K562 (cell line): ENCODE results near the gene TGFB2. TPM values are rescaled to one million over a fixed set of nuclear protein-coding genes. Genes with fewer than 3 reads are reported as not detected.

Experiments used
- ATAC-seq: fragments of 200-7000 bp; cut with Tn5 transposase; 3 replicates; pipeline ENCODE4 v1.9.1; 2020; ENCODE audit warnings: moderate library complexity
- BruUV-seq: library from RNA; stranded (reverse); fragments of 400-500 nt; replicated peaks from 2 replicates; lab custom pipeline; 2021; lab: Mats Ljungman, UMichigan
- CTCF ChIA-PET: fragments of 300-600 bp; formaldehyde crosslinking; extraction: SDS; loops from one replicate; lab custom pipeline; 2021; ENCODE audit warnings: low intra/inter-chr PET ratio; lab: Yijun Ruan, JAX
- POLR2A ChIA-PET: fragments of 300-600, 350-650 bp; sonication (Branson Sonifier 250); formaldehyde crosslinking; extraction: SDS; loops from one replicate; lab custom pipeline; 2021; ENCODE audit warnings: antibody characterized with exemption, inconsistent platforms; lab: Yijun Ruan, JAX
- DNase-seq, 4 experiments: peaks; one replicate each; pipeline versions ENCODE4 v3.0.0 to v3.0.0-alpha.2; 2011 to 2018; ENCODE audit warnings: low spot score in 3 of 4, mixed read lengths in 3 of 4; ENCODE audit errors: extremely low read depth in 1 of 4
- FAIRE-seq: peaks from 2 replicates; lab custom pipeline; 2011; peaks lifted over from hg19 to GRCh38; lab: Jason Lieb, UNC
- H2AFZ ChIP-seq: 2 replicates; pipeline ENCODE4 v1.6.0; 2011; ENCODE audit warnings: low read depth, low read length, control low read depth, inconsistent platforms
- H3K27ac ChIP-seq: fragments of 200-600 bp; 3 replicates; pipeline ENCODE4 v1.8.0; 2011; ENCODE audit warnings: low read depth, mild to moderate bottlenecking, control low read depth, inconsistent platforms, low read length, moderate library complexity, mixed read lengths; ENCODE audit errors: extremely low read depth
- H3K27me3 ChIP-seq, 2 experiments: fragments of 300-600 bp in 1 of 2; 2 replicates in 1 of 2; 3 replicates in 1 of 2; pipeline versions ENCODE4 v1.6.0 to v1.8.0; 2011; ENCODE audit warnings: inconsistent platforms in 2 of 2, low read length in 2 of 2, mild to moderate bottlenecking in 1 of 2, mixed read lengths in 1 of 2, moderate library complexity in 1 of 2; ENCODE audit not compliant: control insufficient read depth in 2 of 2, insufficient read depth in 2 of 2
- H3K36me3 ChIP-seq: fragments of 300-600 bp; 3 replicates; pipeline ENCODE4 v1.8.0; 2011; ENCODE audit warnings: mild to moderate bottlenecking, low read length, inconsistent platforms; ENCODE audit not compliant: control insufficient read depth, insufficient read depth
- H3K4me1 ChIP-seq, 2 experiments: fragments of 200-600 bp in 1 of 2; replicated peaks in 1 of 2; 2 replicates in 1 of 2; 3 replicates in 1 of 2; pipeline versions ENCODE4 v1.5.1 to v1.8.0; 2011; ENCODE audit warnings: inconsistent platforms in 2 of 2, low read length in 2 of 2, mild to moderate bottlenecking in 1 of 2, mixed read lengths in 1 of 2, moderate library complexity in 1 of 2; ENCODE audit not compliant: control insufficient read depth in 2 of 2, insufficient read depth in 2 of 2
- H3K4me2 ChIP-seq: 2 replicates; pipeline ENCODE4 v1.6.1; 2011; ENCODE audit warnings: low read length, control low read depth, inconsistent platforms, mixed read lengths; ENCODE audit not compliant: insufficient read depth
- H3K4me3 ChIP-seq: fragments of 200-600 bp; sonication (generic), shearing (Covaris generic); 2 replicates; pipeline ENCODE4 v1.5.1; 2016; ENCODE audit warnings: control low read depth, inconsistent platforms
- H3K79me2 ChIP-seq: fragments of 200-600 bp; 3 replicates; pipeline ENCODE4 v1.8.0; 2011; ENCODE audit warnings: low read length, inconsistent platforms; ENCODE audit not compliant: control insufficient read depth, insufficient read depth
- H3K9ac ChIP-seq, 2 experiments: 2 replicates each; pipeline versions ENCODE4 v1.6.0 to v1.6.1; 2011; ENCODE audit warnings: low read depth in 2 of 2, low read length in 2 of 2, control low read depth in 1 of 2, inconsistent platforms in 1 of 2, mild to moderate bottlenecking in 1 of 2, mixed read lengths in 1 of 2; ENCODE audit not compliant: insufficient read depth in 1 of 2
- H3K9me1 ChIP-seq: one replicate; pipeline ENCODE4 v1.6.0; 2011; ENCODE audit warnings: inconsistent platforms, mild to moderate bottlenecking, low read length, moderate library complexity; ENCODE audit not compliant: control insufficient read depth, insufficient read depth
- H3K9me3 ChIP-seq: replicated peaks from 2 replicates; pipeline ENCODE4 v1.5.1; 2011; ENCODE audit warnings: low read depth, low read length, inconsistent platforms; ENCODE audit not compliant: control insufficient read depth, insufficient read depth
- H4K20me1 ChIP-seq: replicated peaks from 2 replicates; pipeline ENCODE4 v1.6.1; 2011; ENCODE audit warnings: low read length, inconsistent platforms, mixed read lengths; ENCODE audit not compliant: control insufficient read depth, insufficient read depth
- ETV5 ChIP-seq: sonication (generic); formaldehyde crosslinking; IDR thresholded peaks from 2 replicates; pipeline ENCODE4 v1.4.0; 2020; ENCODE audit warnings: low read depth, mild to moderate bottlenecking, missing genetic modification reagents
- HMGN3 ChIP-seq: IDR thresholded peaks from 2 replicates; pipeline ENCODE4 v1.6.1; 2011; ENCODE audit warnings: borderline replicate concordance, low read depth, mild to moderate bottlenecking, mixed read lengths, low read length; ENCODE audit not compliant: insufficient read length; ENCODE audit errors: extremely low read depth
- KDM4B ChIP-seq, 2 experiments: fragments of 450-650 bp in 1 of 2; sonication (generic) in 1 of 2; IDR thresholded peaks; 2 replicates each; pipeline ENCODE4 v1.6.1; 2016 to 2017; ENCODE audit warnings: borderline replicate concordance in 2 of 2, antibody characterized with exemption in 1 of 2, low read depth in 1 of 2, mild to moderate bottlenecking in 1 of 2
- PCBP2 ChIP-seq: fragments of 200-400 bp; formaldehyde crosslinking; IDR thresholded peaks from 2 replicates; pipeline ENCODE4 v1.6.1; 2018; ENCODE audit warnings: low read length, low read depth, mild to moderate bottlenecking, moderate library complexity; ENCODE audit not compliant: poor library complexity, severe bottlenecking
- POLR3A ChIP-seq: IDR thresholded peaks from 2 replicates; pipeline ENCODE4 v1.6.1; 2011; ENCODE audit warnings: borderline replicate concordance, mild to moderate bottlenecking, moderate library complexity; ENCODE audit not compliant: insufficient read length, insufficient read depth; ENCODE audit errors: extremely low read depth
- PTRF ChIP-seq: fragments of 450-650 bp; IDR thresholded peaks from 2 replicates; pipeline ENCODE4 v1.6.1; 2016; ENCODE audit warnings: mild to moderate bottlenecking, missing genetic modification characterization, missing compliant biosample characterization
- SP1 ChIP-seq: sonication (generic); formaldehyde crosslinking; IDR thresholded peaks from 2 replicates; pipeline ENCODE4 v1.8.1; 2022; ENCODE audit warnings: mild to moderate bottlenecking, missing genetic modification reagents
- TBL1XR1 ChIP-seq, 2 experiments: IDR thresholded peaks; 2 replicates each; pipeline ENCODE4 v1.6.1; 2012; ENCODE audit warnings: improper control_type of control experiment in 2 of 2, low read length in 2 of 2, mild to moderate bottlenecking in 1 of 2
- U2AF2 ChIP-seq: fragments of 200-400 bp; formaldehyde crosslinking; optimal IDR thresholded peaks from 2 replicates; pipeline ENCODE3; 2017; ENCODE audit warnings: low read depth, mild to moderate bottlenecking, low read length
- ZNF121 ChIP-seq: sonication (generic); formaldehyde crosslinking; conservative IDR thresholded peaks from 2 replicates; pipeline ENCODE4 v1.8.0; 2022; ENCODE audit warnings: missing genetic modification reagents
- ZNF174 ChIP-seq: fragments of 250-450 bp; sonication (Bioruptor Pico); IDR thresholded peaks from 2 replicates; pipeline ENCODE4 v1.4.0; 2020; ENCODE audit warnings: mild to moderate bottlenecking
- ZNF23 ChIP-seq: fragments of 250-450 bp; sonication (Bioruptor Pico); IDR thresholded peaks from 2 replicates; pipeline ENCODE4 v1.4.0; 2020; ENCODE audit warnings: mild to moderate bottlenecking
- ZNF41 ChIP-seq: fragments of 250-450 bp; sonication (Bioruptor Pico); conservative IDR thresholded peaks from 2 replicates; pipeline ENCODE4 v1.4.0; 2020; ENCODE audit warnings: mild to moderate bottlenecking
- WGBS: fragments of 100-300 bp; shearing (Covaris generic); methylation state at CpG from one replicate; pipeline ENCODE4 v1.1.6; 2016; ENCODE audit warnings: low coverage, mixed read lengths; ENCODE audit not compliant: insufficient coverage; ENCODE audit errors: missing lambda C conversion rate; 5-methylcytosine and 5-hydroxymethylcytosine counted together
- in situ Hi-C: fragments of 300-500 bp; cut with MboI; formaldehyde crosslinking; loops from 4 replicates; pipeline ENCODE4 v1.15.0; 2018; ENCODE audit warnings: inconsistent platforms, mixed read lengths
- intact Hi-C: fragments of 100-400 bp; cut with micrococcal nuclease; formaldehyde crosslinking; loops from 2 replicates; pipeline ENCODE4 v1.14.2; 2022
- polyA plus RNA-seq, 8 experiments: library from polyadenylated mRNA; depleted of rRNA in 4 of 8; stranded (reverse) in 5 of 8; unstranded in 3 of 8; fragments of >200 nt; fragmentation: Nextera tagmentation in 2 of 8; fragmentation: Illumina TruSeq in 1 of 8; extraction: Ambion mirVana in 2 of 8; extraction: Trizol in 1 of 8; gene quantifications; 2 replicates each; pipeline versions ENCODE4 v1.2.1 to v1.2.3, GENCODE V29; 2011 to 2014; ENCODE audit warnings: inconsistent platforms in 1 of 8, missing spikeins in 1 of 8
- total RNA-seq, 7 experiments: library from RNA; depleted of rRNA in 6 of 7; stranded (reverse); fragments of >200 nt in 6 of 7; fragmentation: Illumina TruSeq in 2 of 7; extraction: Trizol in 2 of 7; gene quantifications; 2 replicates each; pipeline versions ENCODE4 v1.2.1 to v1.2.3, GENCODE V29; 2011 to 2021; ENCODE audit warnings: low replicate concordance in 1 of 7
- TF ChIP-seq, protein P1 (sequence below): sonication (generic); formaldehyde crosslinking; IDR thresholded peaks from 2 replicates; pipeline ENCODE4 v1.8.0; 2022; ENCODE audit warnings: mild to moderate bottlenecking, low read depth, missing genetic modification reagents

TGFB2 gene
- total and polyA plus RNA-seq, 9 of the 15 experiments (the other 6 are each of a cell fraction or from before 2014, with no cell fraction given), result 0.03 to 0.41 (median 0.11) TPM; not detected in 3

GRCh38 chr1:218301217-218301616, 43.9 kb upstream of the TGFB2 start:
- POLR2A ChIA-PET, result interaction anchor here (0.6 to 1.4 kb wide), 2 partner anchors 16 to 20 kb away, joined by 3 to 5 read pairs; partner anchors contain the start of gene RRP15
- no peak overlapping the region for H3K4me3 ChIP-seq
- in situ Hi-C loops (no loop called here), intact Hi-C loops (loop anchor here (10.0 kb wide), 1 partner anchor 874 kb away; the partner anchor contains the start of gene LYPLAL1)
- FAIRE-seq (no peak), ATAC-seq (no peak), DNase-seq (no peak)
- no peak overlapping the region for H2AFZ ChIP-seq
- WGBS, result 60% methylated on average over 1 of the region's 1 CpG
- no peaks in the 10 kb centered on the region for H3K27me3 ChIP-seq
- no peaks in the 10 kb centered on the region for H3K9me1 ChIP-seq
- H3K79me2 ChIP-seq, result peaks cover 90% of the 10 kb centered on the region
- no peaks in the 10 kb centered on the region for H3K9me3 ChIP-seq
- BruUV-seq, result no TSS peak
- no peak overlapping the region for H3K27ac ChIP-seq
- H4K20me1 ChIP-seq, result no peaks in the 10 kb centered on the region
- TF ChIP-seq POLR3A (no peak), ZNF174 (CRISPR knock-in tag) (no peak), ZNF121 (CRISPR knock-in tag) (no peak), ETV5 (CRISPR knock-in tag) (no peak), PTRF (tag) (no peak), ZNF41 (no peak), SP1 (CRISPR knock-in tag) (no peak), ZNF23 (no peak), U2AF2 (no peak), PCBP2 (no peak), HMGN3 (no peak), TBL1XR1 (IDR thresholded peaks at IDR 0.05; ENCODE audit: low read length in 2 of 2) (no peak), KDM4B (IDR thresholded peaks at IDR 0.05; ENCODE audit: borderline replicate concordance in 2 of 2, low read depth in 1 of 2) (no peak)
- TF ChIP-seq, protein P1, sequence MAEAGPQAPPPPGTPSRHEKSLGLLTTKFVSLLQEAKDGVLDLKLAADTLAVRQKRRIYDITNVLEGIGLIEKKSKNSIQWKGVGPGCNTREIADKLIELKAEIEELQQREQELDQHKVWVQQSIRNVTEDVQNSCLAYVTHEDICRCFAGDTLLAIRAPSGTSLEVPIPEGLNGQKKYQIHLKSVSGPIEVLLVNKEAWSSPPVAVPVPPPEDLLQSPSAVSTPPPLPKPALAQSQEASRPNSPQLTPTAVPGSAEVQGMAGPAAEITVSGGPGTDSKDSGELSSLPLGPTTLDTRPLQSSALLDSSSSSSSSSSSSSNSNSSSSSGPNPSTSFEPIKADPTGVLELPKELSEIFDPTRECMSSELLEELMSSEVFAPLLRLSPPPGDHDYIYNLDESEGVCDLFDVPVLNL, result no peak
- TF ChIP-seq, all 486 proteins: peak for 0
- Histone ChIP-seq H3K9ac (no peak overlapping the region; a peak in 1 of 4 replicates), H3K36me3 (peaks cover 45% of the 10 kb centered on the region), H3K4me1 (peaks cover 20 to 54% of the 10 kb centered on the region in 2 experiments), H3K4me2 (no peak overlapping the region)
- CTCF ChIA-PET, result no interaction called here
